GM18505 (cell line): Measurements from ENCODE around the gene ITSN2.
"Not testable (repeated sequence)": the region's sequence is repeated elsewhere in the genome, so short reads cannot be mapped to it uniquely, and the experiment has no call there.

Source experiments
- ATAC-seq: cut with Tn5 transposase; IDR thresholded peaks from one replicate; pipeline ENCODE4 v1.9.1; 2021; ENCODE audit not compliant: unreplicated experiment
- POLR2A ChIP-seq: IDR thresholded peaks from 4 replicates; pipeline ENCODE4 v1.6.1; 2011; ENCODE audit warnings: borderline replicate concordance; ENCODE audit not compliant: insufficient read depth, insufficient read length; ENCODE audit errors: extremely low read depth

ITSN2 gene

GRCh38 chr2:24380820-24381219, 20.5 kb upstream of the ITSN2 start:
- no peak for ATAC-seq
- no peak for TF ChIP-seq POLR2A

- no peak for TF ChIP-seq POLR2A
- no peak for ATAC-seq
Observed at GRCh38 chr2:24375349-24376087, 15.2 kb upstream of the ITSN2 start.

DNA sequence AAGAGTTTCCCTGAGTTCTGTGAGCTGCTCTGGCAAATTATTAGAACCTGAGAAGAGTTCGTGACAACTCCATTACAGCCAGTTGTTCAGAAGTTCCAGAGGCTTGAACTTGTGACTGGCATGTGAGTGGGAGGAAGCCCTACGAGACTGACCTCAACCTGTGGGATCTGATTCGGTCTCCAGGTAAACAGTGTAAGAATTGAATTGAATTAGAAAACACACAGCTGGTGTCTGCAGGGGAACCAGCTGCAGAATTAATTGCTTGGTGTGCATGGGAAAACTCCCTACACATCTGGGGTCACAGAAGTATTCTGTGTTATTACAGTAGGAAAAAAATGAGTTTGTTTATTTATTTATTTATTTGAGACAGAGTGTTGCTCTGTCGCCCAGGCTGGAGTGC, 14.0 kb upstream of the ITSN2 start:
- ATAC-seq, result no peak
- TF ChIP-seq POLR2A, result no peak

DNA sequence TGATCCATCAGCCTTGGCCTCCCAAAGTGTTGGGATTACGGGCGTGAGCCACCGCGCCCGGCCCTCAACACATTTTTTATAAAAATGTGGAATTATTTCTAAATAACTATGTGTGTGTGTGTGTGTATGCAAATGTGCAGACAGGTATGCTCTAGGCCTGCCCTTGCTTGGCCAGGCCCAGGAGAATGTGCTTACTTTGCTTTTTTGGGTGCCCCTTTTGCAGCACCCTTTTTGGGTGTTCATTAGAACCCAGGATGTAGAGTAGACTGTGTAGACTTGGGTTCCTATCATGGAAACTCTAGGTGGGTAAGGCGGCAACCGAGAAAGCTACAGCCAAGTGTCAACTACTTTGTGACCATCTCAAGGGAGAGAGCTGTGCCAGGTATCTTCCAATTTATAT, 11.7 kb upstream of the ITSN2 start:
- no peak for ATAC-seq

GRCh38 chr2:24365826-24366225, 5.5 kb upstream of the ITSN2 start:
- ATAC-seq, result no peak
- TF ChIP-seq POLR2A, result no peak

More for the DNA sequence above, 11.7 kb upstream of the ITSN2 start:
- no peak for TF ChIP-seq POLR2A

DNA sequence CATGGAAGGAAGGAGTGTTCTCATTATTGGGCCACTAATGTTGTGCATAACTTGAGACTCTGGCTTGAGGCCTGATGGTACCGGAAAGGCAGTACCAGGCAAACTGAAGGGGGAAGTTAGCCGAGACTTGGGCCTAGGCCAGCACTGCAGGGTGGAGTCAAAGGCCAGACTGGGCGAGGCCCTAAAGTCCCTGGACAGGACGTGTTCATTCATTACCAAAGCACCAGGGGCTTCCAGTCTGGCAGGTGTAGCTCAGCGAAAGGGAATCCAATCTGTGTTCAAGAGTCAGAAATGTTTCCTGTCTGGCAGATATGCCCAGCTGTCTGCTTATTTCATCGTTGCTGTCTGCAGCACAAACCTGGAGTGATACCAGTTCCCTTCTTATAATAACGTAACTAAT, 4.7 kb upstream of the ITSN2 start:
- ATAC-seq, result no peak
- no peak for TF ChIP-seq POLR2A

- no peak for ATAC-seq
- no peak for TF ChIP-seq POLR2A
Observed at GRCh38 chr2:24363301-24363700, 3.0 kb upstream of the ITSN2 start.

GRCh38 chr2:24362253-24362652, 1.9 kb upstream of the ITSN2 start:
- no peak for ATAC-seq
- TF ChIP-seq POLR2A, result no peak

DNA sequence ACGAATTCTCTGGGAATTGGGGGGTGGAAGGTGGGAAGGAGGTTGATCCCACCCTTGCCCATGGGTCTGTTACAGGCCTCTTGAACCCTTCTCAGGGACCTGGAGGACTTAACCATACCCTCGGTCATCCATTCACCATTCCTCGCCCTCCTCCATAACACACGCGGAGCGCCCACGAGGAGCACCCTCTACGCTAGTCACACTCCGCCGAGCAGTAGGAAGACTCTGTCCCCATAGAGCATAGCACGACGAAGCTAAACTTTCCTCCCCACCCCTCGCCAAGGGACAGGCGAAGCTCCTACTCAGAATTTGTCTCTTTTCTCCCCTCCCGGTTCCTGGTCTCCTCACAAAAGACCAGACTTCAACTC, 611 bp upstream of the ITSN2 start:
- no peak for ATAC-seq
- TF ChIP-seq POLR2A, result no peak

DNA sequence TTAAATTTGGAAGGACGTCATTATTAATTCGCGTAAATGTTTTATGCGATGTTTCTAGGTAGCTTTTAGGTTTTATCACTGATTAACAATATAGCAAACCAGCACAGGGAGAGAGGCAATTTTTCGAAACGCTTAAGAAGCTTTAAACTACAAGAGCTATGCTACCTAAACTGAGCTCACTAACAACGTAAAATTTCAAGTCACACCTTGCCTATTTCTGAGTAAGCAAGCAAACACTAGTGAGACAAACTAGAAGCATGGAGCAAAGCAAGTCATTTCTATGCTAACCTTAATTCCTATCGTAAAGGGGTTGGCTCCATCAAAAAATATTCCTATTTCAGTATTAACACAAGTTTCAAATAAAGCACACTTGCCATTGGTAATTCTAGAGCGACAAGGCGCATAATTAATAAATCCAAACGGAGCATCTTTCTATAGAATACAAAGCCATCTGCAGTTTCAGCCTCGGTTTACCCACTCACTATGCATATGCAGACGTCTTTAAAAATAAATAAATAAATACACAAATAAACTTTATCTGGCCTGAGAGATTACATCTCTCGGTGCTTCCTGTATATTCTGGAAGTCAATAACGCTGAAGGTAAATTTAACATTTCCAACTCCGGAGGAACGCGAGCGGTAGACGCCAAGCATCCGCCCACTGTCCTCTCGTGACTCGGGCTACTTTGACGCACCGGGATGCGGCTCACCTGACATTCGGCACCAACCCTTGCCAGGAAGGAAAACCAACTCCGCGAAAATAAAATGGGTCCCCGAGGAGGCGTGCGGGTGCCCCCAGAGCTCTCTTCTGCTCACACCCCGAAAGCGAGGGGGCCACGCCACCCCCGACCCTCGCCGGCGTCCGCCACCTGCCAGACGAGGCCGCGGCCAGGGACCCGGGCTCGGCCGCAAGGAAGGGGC, 947 bp downstream of the ITSN2 start:
- peak; percentile 4 for ATAC-seq
- no peak for TF ChIP-seq POLR2A

DNA sequence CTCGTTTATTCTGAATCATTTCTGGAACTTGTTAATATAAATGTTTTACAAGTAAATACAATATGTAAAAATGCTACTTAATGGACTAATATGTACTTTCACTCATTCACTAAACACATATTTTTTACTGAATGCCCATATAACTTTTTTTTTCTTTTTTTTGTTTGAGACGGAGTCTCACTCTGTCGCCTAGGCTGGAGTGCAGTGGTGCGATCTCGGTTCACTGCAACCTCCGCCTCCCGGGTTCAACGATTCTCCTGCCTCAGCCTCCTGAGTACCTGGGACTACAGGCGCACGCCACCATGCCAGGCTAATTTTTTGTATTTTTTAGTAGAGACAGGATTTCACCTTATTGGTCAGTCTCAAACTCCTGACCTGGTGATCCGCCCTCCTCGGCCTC, 2.6 kb downstream of the ITSN2 start:
- not testable (repeated sequence) for ATAC-seq

DNA sequence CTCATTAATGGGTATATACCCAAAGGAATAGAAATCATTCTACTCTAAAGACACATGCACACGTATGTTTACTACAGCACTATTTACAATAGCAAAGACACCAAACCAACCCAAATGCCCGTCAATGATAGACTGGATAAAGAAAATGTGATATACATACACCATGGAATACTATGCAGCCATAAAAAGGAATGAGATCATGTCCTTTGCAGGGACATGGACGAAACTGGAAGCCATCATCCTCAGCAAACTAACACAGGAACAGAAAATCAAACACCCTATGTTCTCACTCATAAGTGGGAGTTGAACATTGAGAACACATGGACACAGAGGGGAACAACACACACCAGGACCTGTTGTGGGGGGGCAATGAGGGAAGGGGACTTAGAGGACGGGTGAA, 3.2 kb downstream of the ITSN2 start:
- not testable (repeated sequence) for ATAC-seq

DNA sequence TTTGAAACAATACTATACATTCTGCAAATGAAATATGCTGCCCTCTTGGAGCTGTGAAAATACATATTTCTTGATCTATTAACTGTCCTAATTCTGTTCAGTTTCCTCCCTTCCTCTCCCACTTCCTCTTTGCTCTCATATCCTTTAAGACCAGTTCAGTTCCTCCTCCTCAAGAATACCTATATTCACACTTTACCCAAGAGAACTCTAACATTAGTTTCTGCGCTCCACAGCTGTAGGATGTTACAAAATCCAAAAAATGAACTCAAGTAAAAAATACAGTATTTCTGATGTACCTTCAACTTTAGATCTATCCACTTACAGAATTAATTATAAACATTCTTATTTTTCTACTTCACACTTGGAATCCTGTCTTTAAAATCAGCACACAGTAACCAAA, 5.4 kb downstream of the ITSN2 start:
- no peak for ATAC-seq
- no peak for TF ChIP-seq POLR2A

DNA sequence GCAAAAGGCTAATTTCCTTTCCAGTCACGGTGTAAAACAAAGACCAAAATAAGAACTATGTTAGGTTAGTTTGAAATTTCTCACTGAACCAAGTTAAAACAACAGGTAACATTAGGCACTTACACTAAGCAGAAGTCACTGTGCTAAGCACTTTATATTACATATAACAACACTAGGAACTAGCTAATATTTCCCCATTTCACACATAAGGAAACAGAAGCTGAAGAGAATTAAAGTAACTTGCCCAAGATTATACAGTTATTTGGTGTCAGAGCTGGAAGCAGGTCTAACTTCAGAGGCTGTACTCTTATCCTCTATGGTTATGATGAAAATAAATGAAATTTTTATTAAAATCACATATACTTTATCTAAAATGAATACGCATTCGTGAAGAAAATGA, 5.9 kb downstream of the ITSN2 start:
- no peak for ATAC-seq
- TF ChIP-seq POLR2A, result no peak
